H9 (cell line): ENCODE measurements around the gene CCR1. TPM values are rescaled to one million over a fixed set of nuclear protein-coding genes. Genes with fewer than 3 reads are reported as not detected.

Experiments
- DNase-seq: peaks from one replicate; pipeline ENCODE4 v3.0.0-alpha.2; 2017
- H2AFZ ChIP-seq: one replicate; pipeline ENCODE4 v1.6.1; 2013; ENCODE audit warnings: mild to moderate bottlenecking, low read length, control low read depth, moderate library complexity
- H2AK5ac ChIP-seq: 2 replicates; pipeline ENCODE4 v1.6.1; 2013; ENCODE audit warnings: low read length, control low read depth, mixed read lengths; ENCODE audit not compliant: insufficient read length
- H2BK120ac ChIP-seq: one replicate; pipeline ENCODE4 v1.6.1; 2013; ENCODE audit warnings: low read depth, mild to moderate bottlenecking, low read length, control low read depth, inconsistent platforms; ENCODE audit not compliant: poor library complexity, severe bottlenecking
- H2BK12ac ChIP-seq: 2 replicates; pipeline ENCODE4 v1.6.1; 2013; ENCODE audit warnings: low read length, control low read depth, mixed read lengths, low read depth; ENCODE audit not compliant: insufficient read length
- H2BK15ac ChIP-seq: 2 replicates; pipeline ENCODE4 v1.6.1; 2013; ENCODE audit warnings: low read depth, low read length, control low read depth
- H2BK20ac ChIP-seq: one replicate; pipeline ENCODE4 v1.6.1; 2013; ENCODE audit warnings: low read depth, mild to moderate bottlenecking, low read length, control low read depth, inconsistent platforms; ENCODE audit not compliant: poor library complexity, severe bottlenecking
- H2BK5ac ChIP-seq: 2 replicates; pipeline ENCODE4 v1.6.1; 2013; ENCODE audit warnings: low read length, control low read depth, mixed read lengths; ENCODE audit not compliant: insufficient read length
- H3K14ac ChIP-seq: 2 replicates; pipeline ENCODE4 v1.6.1; 2013; ENCODE audit warnings: low read length, control low read depth; ENCODE audit not compliant: insufficient read depth
- H3K18ac ChIP-seq: 2 replicates; pipeline ENCODE4 v1.6.1; 2013; ENCODE audit warnings: low read depth, mild to moderate bottlenecking, mixed read lengths, low read length, control low read depth; ENCODE audit not compliant: insufficient read length
- H3K23ac ChIP-seq: 2 replicates; pipeline ENCODE4 v1.6.1; 2013; ENCODE audit warnings: low read length, control low read depth, mixed read lengths, low read depth; ENCODE audit not compliant: insufficient read length
- H3K23me2 ChIP-seq: 2 replicates; pipeline ENCODE4 v1.6.1; 2013; ENCODE audit warnings: low read depth, mild to moderate bottlenecking, mixed read lengths, low read length, control low read depth; ENCODE audit not compliant: insufficient read length, poor library complexity, severe bottlenecking
- H3K27ac ChIP-seq: 2 replicates; pipeline ENCODE4 v1.5.1; 2013; ENCODE audit warnings: low read length, control low read depth, mixed read lengths, low read depth; ENCODE audit not compliant: insufficient read length
- H3K27me3 ChIP-seq: 2 replicates; pipeline ENCODE4 v1.6.1; 2013; ENCODE audit warnings: low read length, control low read depth, inconsistent platforms; ENCODE audit not compliant: insufficient read depth
- H3K4ac ChIP-seq: 2 replicates; pipeline ENCODE4 v1.6.1; 2013; ENCODE audit warnings: low read depth, mild to moderate bottlenecking, control low read depth, inconsistent platforms, low read length, moderate library complexity
- H3K4me1 ChIP-seq: 2 replicates; pipeline ENCODE4 v1.6.1; 2013; ENCODE audit warnings: low read length, control low read depth, inconsistent platforms; ENCODE audit not compliant: insufficient read depth
- H3K4me2 ChIP-seq: 2 replicates; pipeline ENCODE4 v1.6.1; 2013; ENCODE audit warnings: low read length, control low read depth, mixed read lengths; ENCODE audit not compliant: insufficient read length, insufficient read depth
- H3K56ac ChIP-seq: 2 replicates; pipeline ENCODE4 v1.6.1; 2013; ENCODE audit warnings: low read depth, mild to moderate bottlenecking, mixed read lengths, low read length, control low read depth; ENCODE audit not compliant: insufficient read length
- H3K79me1 ChIP-seq: 2 replicates; pipeline ENCODE4 v1.6.1; 2013; ENCODE audit warnings: low read depth, mild to moderate bottlenecking, moderate library complexity, low read length, control low read depth, inconsistent platforms; ENCODE audit not compliant: insufficient read depth, poor library complexity, severe bottlenecking
- H3K79me2 ChIP-seq: 2 replicates; pipeline ENCODE4 v1.6.1; 2013; ENCODE audit warnings: low read length, control low read depth, inconsistent platforms; ENCODE audit not compliant: insufficient read depth
- H3K9ac ChIP-seq: 2 replicates; pipeline ENCODE4 v1.6.1; 2013; ENCODE audit warnings: low read length, control low read depth, mixed read lengths; ENCODE audit not compliant: insufficient read length; ENCODE audit errors: extremely low read depth
- H3K9me3 ChIP-seq: one replicate; pipeline ENCODE4 v1.6.1; 2013; ENCODE audit warnings: low read depth, low read length, inconsistent platforms; ENCODE audit not compliant: control insufficient read depth
- H3T11ph ChIP-seq: one replicate; pipeline ENCODE4 v1.6.1; 2013; ENCODE audit warnings: mild to moderate bottlenecking, low read length, control low read depth, inconsistent platforms
- H4K20me1 ChIP-seq: one replicate; pipeline ENCODE4 v1.6.1; 2013; ENCODE audit not compliant: control insufficient read depth, insufficient read length, insufficient read depth
- H4K5ac ChIP-seq: 2 replicates; pipeline ENCODE4 v1.6.1; 2013; ENCODE audit warnings: low read depth, mild to moderate bottlenecking, mixed read lengths, low read length, control low read depth; ENCODE audit not compliant: insufficient read length
- H4K8ac ChIP-seq: replicated peaks from 2 replicates; pipeline ENCODE4 v1.6.1; 2013; ENCODE audit warnings: low read length, control low read depth, mixed read lengths, low read depth; ENCODE audit not compliant: insufficient read length
- H4K91ac ChIP-seq: 2 replicates; pipeline ENCODE4 v1.6.1; 2013; ENCODE audit warnings: low read depth, mild to moderate bottlenecking, moderate library complexity, mixed read lengths, low read length, control low read depth; ENCODE audit not compliant: insufficient read length
- H3K27ac Mint-ChIP-seq, 3 experiments: 2 replicates in 2 of 3; 3 replicates in 1 of 3; pipeline ENCODE4 v1.8.0; 2020 to 2021; ENCODE audit warnings: mixed read lengths in 3 of 3, mild to moderate bottlenecking in 1 of 3, moderate library complexity in 1 of 3
- H3K27me3 Mint-ChIP-seq: 2 replicates; pipeline ENCODE4 v1.8.0; 2021; ENCODE audit warnings: low read depth, mild to moderate bottlenecking, moderate library complexity, mixed read lengths
- H3K36me3 Mint-ChIP-seq, 3 experiments: 2 replicates in 2 of 3; 3 replicates in 1 of 3; pipeline ENCODE4 v1.8.0; 2020 to 2021; ENCODE audit warnings: low read depth in 3 of 3, mixed read lengths in 3 of 3; ENCODE audit not compliant: insufficient read depth in 1 of 3
- H3K4me1 Mint-ChIP-seq, 2 experiments: 2 replicates each; pipeline ENCODE4 v1.8.0; 2020; ENCODE audit warnings: mixed read lengths in 2 of 2
- H3K4me3 Mint-ChIP-seq, 2 experiments: 2 replicates in 1 of 2; 3 replicates in 1 of 2; pipeline ENCODE4 v1.8.0; 2020 to 2021; ENCODE audit warnings: mild to moderate bottlenecking in 2 of 2, mixed read lengths in 2 of 2, moderate library complexity in 1 of 2
- H3K9me3 Mint-ChIP-seq, 2 experiments: 2 replicates in 1 of 2; 3 replicates in 1 of 2; pipeline ENCODE4 v1.8.0; 2020; ENCODE audit warnings: mild to moderate bottlenecking in 2 of 2, mixed read lengths in 2 of 2, moderate library complexity in 1 of 2
- CTCF ChIP-seq: fragments of 200-600 bp; sonication (generic); conservative IDR thresholded peaks from 3 replicates; pipeline ENCODE4 v1.8.0; 2021; ENCODE audit warnings: antibody characterized with exemption, mild to moderate bottlenecking
- WGBS: extraction: QIAGEN DNeasy Blood & Tissue Kit; methylation state at CpG from one replicate; pipeline ENCODE4 v1.1.7; 2013; ENCODE audit warnings: missing lambda C conversion rate, low lambda C conversion rate, mixed read lengths; ENCODE audit not compliant: insufficient read length; ENCODE audit errors: extremely low coverage; 5-methylcytosine and 5-hydroxymethylcytosine counted together
- total RNA-seq: library from RNA; stranded (reverse); gene quantifications from 2 replicates; pipeline ENCODE4 v1.2.1, GENCODE V29; 2021

The CCR1 gene
- total RNA-seq, 1 experiment from 2014 or later = not detected

- Histone ChIP-seq H2BK12ac (no peak overlapping the region), H3K27ac (no peak overlapping the region), H2BK5ac (no peak overlapping the region), H3K18ac (no peak overlapping the region), H3K9me3 (no peaks in the 10 kb centered on the region), H3K14ac (no peak overlapping the region), H4K5ac (no peak overlapping the region), H3K4me1 (peaks cover 7% of the 10 kb centered on the region; the same call in 1 of the 2 replicates), H4K91ac (no peak overlapping the region), H2AFZ (no peak overlapping the region), H3K27me3 (no peaks in the 10 kb centered on the region), H3K23ac (no peak overlapping the region), H3K79me2 (no peaks in the 10 kb centered on the region), H3K4me2 (no peak overlapping the region), H4K20me1 (no peaks in the 10 kb centered on the region), H3K9ac (no peak overlapping the region), H2BK120ac (no peak overlapping the region), H3K79me1 (no peaks in the 10 kb centered on the region), H2BK20ac (no peak overlapping the region), H4K8ac (no peak overlapping the region), H2AK5ac (no peak overlapping the region), H3T11ph (no peak overlapping the region), H3K56ac (no peak overlapping the region), H3K4ac (no peak overlapping the region), H2BK15ac (no peak overlapping the region), H3K23me2 (no peaks in the 10 kb centered on the region)
- DNase-seq = no peak
- H3K9me3 Mint-ChIP-seq = no peaks in the 10 kb centered on the region; a peak in 1 of 5 replicates
- no peak overlapping the region for H3K4me3 Mint-ChIP-seq
- H3K27me3 Mint-ChIP-seq = peaks cover 2% of the 10 kb centered on the region; the same call in 1 of the 2 replicates
- H3K36me3 Mint-ChIP-seq = no peaks in the 10 kb centered on the region
- no CpG with 5 or more reads among the region's 5 CpGs for WGBS
- H3K4me1 Mint-ChIP-seq = peaks cover 13 to 16% of the 10 kb centered on the region in 2 experiments
- TF ChIP-seq CTCF = no peak
- no peak overlapping the region for H3K27ac Mint-ChIP-seq
Measured at GRCh38 chr3:46236294-46237054, 28.4 kb upstream of the CCR1 start.
